ENCODE measurements around the gene PNMA8B.

Gene PNMA8B

DNA sequence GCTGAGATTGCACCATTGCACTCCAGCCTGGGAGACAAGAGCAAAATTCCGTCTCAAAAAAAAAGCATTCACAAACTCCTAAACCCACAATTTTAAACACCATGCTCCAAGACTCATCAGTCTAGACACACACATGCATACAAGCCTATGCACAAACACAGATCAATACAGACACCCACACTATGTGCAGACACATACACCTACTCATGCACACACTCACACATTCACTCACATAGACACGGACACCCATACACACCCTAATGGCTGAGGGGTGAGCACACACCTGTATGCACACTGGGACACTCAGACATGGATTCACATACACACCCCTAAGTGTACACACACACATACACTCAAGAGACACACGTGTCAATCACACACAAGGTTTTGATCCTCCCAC, 9.3 kb downstream of the PNMA8B start:
- Mint-ChIP-seq H3K9me3 (no peaks in the 10 kb centered on the region), H3K36me3 (no peaks in the 10 kb centered on the region), H3K27me3 (peaks cover 70 to 86% of the 10 kb centered on the region in 2 donors), H3K27ac (no peak overlapping the region), H3K4me3 (no peak overlapping the region), H3K4me1 (peaks cover 18 to 40% of the 10 kb centered on the region in 2 donors)
- ATAC-seq (replicated peaks) (no peak), DNase-seq (no peak)

DNA sequence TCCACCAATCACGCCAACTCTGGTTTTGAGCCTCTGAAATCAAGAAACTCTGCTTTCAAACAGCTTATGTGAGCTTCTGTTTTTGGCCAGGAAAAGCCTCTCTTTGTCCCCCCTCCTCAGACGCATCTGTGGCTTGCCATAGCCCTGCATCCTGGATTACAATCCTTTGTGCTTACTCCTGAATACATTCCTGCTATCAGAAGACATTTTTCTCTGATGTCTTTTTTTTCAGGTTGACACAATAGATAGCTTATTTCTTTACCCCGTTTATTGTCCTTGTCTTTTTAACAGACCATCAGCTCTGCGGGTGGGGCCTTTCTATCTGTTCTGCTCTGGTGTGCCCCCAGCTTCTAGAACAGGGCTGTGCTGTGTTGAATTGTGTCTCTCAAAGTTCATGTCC, 11.0 kb downstream of the PNMA8B start:
- Mint-ChIP-seq H3K9me3 (no peaks in the 10 kb centered on the region), H3K4me1 (peaks cover 11 to 30% of the 10 kb centered on the region in 2 donors), H3K27ac (no peak overlapping the region), H3K36me3 (no peaks in the 10 kb centered on the region), H3K4me3 (no peak overlapping the region), H3K27me3 (peaks cover 55 to 80% of the 10 kb centered on the region in 2 donors)
- DNase-seq, result no peak
- ATAC-seq (replicated peaks), result no peak

DNA sequence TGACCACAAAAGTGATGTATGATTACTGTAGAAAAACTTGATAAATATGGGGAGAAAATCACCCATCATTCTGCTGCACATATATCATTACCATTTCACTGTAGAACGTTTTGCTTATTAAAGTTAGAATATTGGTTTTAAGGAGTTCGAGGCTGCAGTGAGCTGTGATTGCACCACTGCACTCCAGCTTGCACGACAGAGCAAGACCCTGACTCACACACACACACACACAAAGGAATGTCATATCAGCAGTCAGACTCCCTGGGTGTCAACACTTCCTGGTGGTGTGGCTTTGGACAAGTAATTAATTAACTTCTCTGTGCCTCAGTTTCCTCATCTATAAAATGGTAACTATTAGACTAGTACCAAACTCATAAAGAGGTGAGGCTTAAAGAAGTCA, 13.0 kb downstream of the PNMA8B start:
- ATAC-seq (replicated peaks) (no peak), DNase-seq (no peak)
- H3K27ac Mint-ChIP-seq, result no peak overlapping the region
- no peak overlapping the region for H3K4me3 Mint-ChIP-seq
- peaks cover 2 to 9% of the 10 kb centered on the region in 2 donors for H3K4me1 Mint-ChIP-seq
- peaks cover 43 to 68% of the 10 kb centered on the region in 2 donors for H3K27me3 Mint-ChIP-seq
- H3K9me3 Mint-ChIP-seq, result no peaks in the 10 kb centered on the region
- H3K36me3 Mint-ChIP-seq, result no peaks in the 10 kb centered on the region

DNA sequence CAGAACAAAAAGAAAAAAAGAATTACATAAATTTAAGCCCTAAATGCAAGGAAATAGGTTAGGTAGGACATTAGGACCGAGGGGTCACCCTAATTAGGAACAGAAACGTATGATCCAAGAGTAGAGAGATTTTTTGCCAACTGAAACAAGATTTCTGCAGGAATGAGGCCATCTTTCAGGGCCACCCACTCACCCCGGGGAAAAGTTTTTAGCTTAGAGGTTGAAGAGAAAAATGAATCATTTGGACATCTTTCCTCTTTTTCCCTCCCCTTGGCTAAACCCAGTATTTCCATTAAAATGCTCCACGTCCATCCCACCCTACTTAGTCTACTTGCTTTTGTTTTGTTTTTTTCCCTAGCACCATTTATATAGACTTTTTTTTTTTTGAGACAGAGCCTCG, 13.7 kb downstream of the PNMA8B start:
- DNase-seq (no peak), ATAC-seq (replicated peaks) (no peak)
- Mint-ChIP-seq H3K36me3 (no peaks in the 10 kb centered on the region), H3K4me3 (no peak overlapping the region), H3K27ac (no peak overlapping the region), H3K9me3 (no peaks in the 10 kb centered on the region), H3K4me1 (peaks cover 2 to 3% of the 10 kb centered on the region in 2 donors), H3K27me3 (peaks cover 36 to 62% of the 10 kb centered on the region in 2 donors)

DNA sequence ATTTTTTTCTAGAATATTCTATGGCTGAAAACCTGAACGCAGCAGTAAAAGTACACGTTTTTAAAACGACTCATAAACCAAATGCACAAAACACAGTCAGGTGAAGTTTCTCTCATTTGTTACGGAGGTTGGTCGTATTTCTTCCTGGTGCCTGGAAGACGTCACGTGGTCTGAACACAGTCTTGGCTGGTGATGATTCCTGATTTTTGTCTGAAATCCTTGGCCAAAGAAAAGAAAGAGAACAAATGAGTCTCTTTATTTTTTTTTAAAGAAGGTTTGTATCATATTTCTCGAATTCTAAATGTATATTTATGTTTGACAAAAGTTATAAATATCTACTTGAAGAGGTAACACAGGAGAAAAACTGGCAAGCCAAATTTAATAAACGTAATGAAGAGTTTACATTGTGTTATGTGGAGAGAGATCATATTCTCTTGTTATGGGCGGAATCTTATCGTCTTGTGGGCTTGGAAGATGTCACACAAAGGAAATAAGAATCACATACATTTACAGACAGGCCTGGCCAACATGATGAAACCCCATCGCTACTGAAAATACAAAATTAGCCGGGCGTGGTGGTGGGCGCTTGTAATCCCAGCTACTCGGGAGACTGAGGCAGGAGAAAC, 14.3 kb downstream of the PNMA8B start:
- DNase-seq, result no peak
- H3K4me3 Mint-ChIP-seq, result no peak overlapping the region
- peaks cover 30 to 56% of the 10 kb centered on the region in 2 donors for H3K27me3 Mint-ChIP-seq
- no peak for ATAC-seq (replicated peaks)
- peaks cover 0 to 2% of the 10 kb centered on the region in 2 donors for H3K4me1 Mint-ChIP-seq
- H3K9me3 Mint-ChIP-seq, result no peaks in the 10 kb centered on the region
- no peaks in the 10 kb centered on the region for H3K36me3 Mint-ChIP-seq
- H3K27ac Mint-ChIP-seq, result no peak overlapping the region

GRCh38 chr19:46480415-46480814, 15.3 kb downstream of the PNMA8B start:
- Mint-ChIP-seq H3K27ac (no peak overlapping the region), H3K4me3 (no peak overlapping the region), H3K27me3 (peaks cover 28 to 47% of the 10 kb centered on the region in 2 donors), H3K4me1 (peaks cover 0 to 2% of the 10 kb centered on the region in 2 donors), H3K36me3 (no peaks in the 10 kb centered on the region), H3K9me3 (no peaks in the 10 kb centered on the region)
- DNase-seq (no peak), ATAC-seq (replicated peaks) (no peak)

DNA sequence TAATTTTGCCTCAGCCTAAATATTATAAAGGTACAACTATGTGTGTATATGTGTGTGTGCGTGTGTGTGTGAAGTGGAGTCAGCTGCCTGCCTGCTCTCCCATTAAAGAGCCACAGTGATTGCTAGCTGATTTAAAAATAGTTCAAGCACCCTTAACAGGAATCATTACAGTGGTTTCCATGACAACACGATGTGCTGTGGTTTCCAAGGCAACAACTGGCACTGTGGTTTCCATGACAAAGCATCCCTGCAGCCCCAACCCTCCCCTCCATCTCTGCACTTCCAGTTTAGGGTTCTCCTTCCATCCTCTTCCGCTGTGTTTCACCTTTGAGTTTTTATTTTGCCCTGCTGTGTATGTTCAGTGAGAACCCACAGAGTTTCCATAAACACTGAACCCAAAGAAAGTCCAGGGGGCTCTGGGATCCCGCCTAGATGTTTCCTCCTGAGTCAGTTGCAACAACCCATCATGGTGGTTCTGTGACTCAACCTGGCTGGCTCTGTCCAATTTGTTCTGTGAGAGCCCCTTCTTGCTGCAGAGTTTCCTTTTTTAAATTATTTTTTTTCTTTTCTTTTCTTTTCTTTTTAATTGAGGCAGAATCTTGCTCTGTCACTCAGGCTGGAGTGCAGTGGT, 17.2 kb downstream of the PNMA8B start:
- ATAC-seq (replicated peaks) (peak in 1 of 2 donors; percentile 53), DNase-seq (no peak)
- Mint-ChIP-seq H3K4me3 (no peak overlapping the region), H3K4me1 (peaks cover 6 to 8% of the 10 kb centered on the region in 2 donors), H3K27ac (peak overlapping the region; percentile 83), H3K27me3 (peaks cover 29 to 52% of the 10 kb centered on the region in 2 donors), H3K36me3 (no peaks in the 10 kb centered on the region), H3K9me3 (no peaks in the 10 kb centered on the region)

GRCh38 chr19:46475986-46476385, 19.7 kb downstream of the PNMA8B start:
- Mint-ChIP-seq H3K27me3 (peaks cover 37 to 60% of the 10 kb centered on the region in 2 donors), H3K27ac (no peak overlapping the region), H3K4me1 (peaks cover 6 to 15% of the 10 kb centered on the region in 2 donors)

GRCh38 chr19:46474211-46474610, 21.5 kb downstream of the PNMA8B start:
- no peak for DNase-seq
- ATAC-seq (replicated peaks), result no peak
- Mint-ChIP-seq H3K4me3 (no peak overlapping the region), H3K9me3 (no peaks in the 10 kb centered on the region), H3K4me1 (peaks cover 6 to 15% of the 10 kb centered on the region in 2 donors), H3K27ac (no peak overlapping the region), H3K36me3 (peaks cover 0 to 4% of the 10 kb centered on the region in 2 donors), H3K27me3 (peaks cover 53 to 66% of the 10 kb centered on the region in 2 donors)

More at GRCh38 chr19:46475986-46476385, 19.7 kb downstream of the PNMA8B start:
- Mint-ChIP-seq H3K4me3 (no peak overlapping the region), H3K9me3 (no peaks in the 10 kb centered on the region), H3K36me3 (no peaks in the 10 kb centered on the region)
- ATAC-seq (replicated peaks) (no peak), DNase-seq (no peak)

GRCh38 chr19:46472592-46472991, 23.1 kb downstream of the PNMA8B start:
- H3K27ac Mint-ChIP-seq, result no peak overlapping the region
- peaks cover 50 to 62% of the 10 kb centered on the region in 2 donors for H3K27me3 Mint-ChIP-seq
- peaks cover 0 to 4% of the 10 kb centered on the region in 2 donors for H3K36me3 Mint-ChIP-seq
- no peaks in the 10 kb centered on the region for H3K9me3 Mint-ChIP-seq
- H3K4me3 Mint-ChIP-seq, result no peak overlapping the region
- no peak for DNase-seq
- ATAC-seq (replicated peaks), result no peak
- H3K4me1 Mint-ChIP-seq, result peaks cover 4 to 15% of the 10 kb centered on the region in 2 donors

GRCh38 chr19:46471811-46472543, 23.7 kb downstream of the PNMA8B start:
- DNase-seq (no peak), ATAC-seq (replicated peaks) (no peak)
- H3K4me3 Mint-ChIP-seq, result peak overlapping the region in 1 of 2 donors; percentile 71
- peaks cover 51 to 62% of the 10 kb centered on the region in 2 donors for H3K27me3 Mint-ChIP-seq
- H3K4me1 Mint-ChIP-seq, result peaks cover 4 to 15% of the 10 kb centered on the region in 2 donors
- H3K27ac Mint-ChIP-seq, result no peak overlapping the region
- no peaks in the 10 kb centered on the region for H3K9me3 Mint-ChIP-seq
- peaks cover 0 to 4% of the 10 kb centered on the region in 2 donors for H3K36me3 Mint-ChIP-seq

GRCh38 chr19:46471116-46471733, 24.4 kb downstream of the PNMA8B start, which contains the start of gene PNMA8A:
TSS of gene PNMA8A (minus strand) at chr19:46471563. CDS start at chr19:46471035, 528 bp downstream.
- H3K27ac Mint-ChIP-seq, result no peak within 1 kb of the TSS

DNA sequence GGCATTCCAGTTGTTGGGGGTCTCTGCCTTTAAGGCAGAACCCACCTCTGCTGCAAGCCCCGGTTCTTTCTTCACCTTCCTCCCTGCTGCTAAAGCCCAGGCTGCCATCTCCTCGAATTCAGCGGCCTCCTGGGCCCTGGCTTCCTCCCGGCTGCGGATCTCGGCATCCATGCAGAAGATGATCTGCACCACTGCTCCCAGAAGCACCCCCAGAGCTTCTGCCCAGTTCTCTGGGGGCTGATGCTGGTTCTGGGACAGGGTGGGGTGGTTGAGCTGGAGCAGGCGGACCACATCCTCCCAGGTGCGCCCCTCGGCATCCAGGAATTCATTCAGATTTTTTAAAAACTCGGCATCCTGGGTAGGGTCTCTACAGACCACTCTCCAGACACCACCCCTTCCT, 25.3 kb downstream of the PNMA8B start:
- no peak overlapping the region for H3K4me3 Mint-ChIP-seq
- peaks cover 0 to 4% of the 10 kb centered on the region in 2 donors for H3K36me3 Mint-ChIP-seq
- peaks cover 48 to 62% of the 10 kb centered on the region in 2 donors for H3K27me3 Mint-ChIP-seq
- DNase-seq (no peak), ATAC-seq (replicated peaks) (no peak)
- H3K9me3 Mint-ChIP-seq, result no peaks in the 10 kb centered on the region
- H3K4me1 Mint-ChIP-seq, result peaks cover 4 to 15% of the 10 kb centered on the region in 2 donors
- no peak overlapping the region for H3K27ac Mint-ChIP-seq

More at GRCh38 chr19:46471116-46471733, 24.4 kb downstream of the PNMA8B start, which contains the start of gene PNMA8A:
- DNase-seq, result no peak
- H3K36me3 Mint-ChIP-seq, result peaks cover 0 to 4% of the 10 kb centered on the region in 2 donors
- peak within 1 kb of the TSS; percentile 48 to 71 for H3K4me3 Mint-ChIP-seq
- H3K4me1 Mint-ChIP-seq, result peaks cover 4 to 15% of the 10 kb centered on the region in 2 donors
- no peaks in the 10 kb centered on the region for H3K9me3 Mint-ChIP-seq
- peaks cover 51 to 62% of the 10 kb centered on the region in 2 donors for H3K27me3 Mint-ChIP-seq
- ATAC-seq (replicated peaks), result peak; percentile 70 to 73
